HepG2 (cell line): Measurements from ENCODE around the gene PCBP4. TPM values are rescaled to one million over a fixed set of nuclear protein-coding genes. Genes with fewer than 3 reads are reported as not detected.

Experiments
- FOXO1 ChIP-seq: sonication (generic); formaldehyde crosslinking; IDR thresholded peaks from 2 replicates; pipeline ENCODE4 v1.4.0; 2020; ENCODE audit warnings: missing genetic modification reagents
- GLMP ChIP-seq: sonication (generic); formaldehyde crosslinking; IDR thresholded peaks from 2 replicates; pipeline ENCODE4 v1.9.0; 2021; ENCODE audit warnings: missing genetic modification reagents, mild to moderate bottlenecking, borderline replicate concordance
- GMEB2 ChIP-seq: IDR thresholded peaks from 2 replicates; pipeline ENCODE4 v1.6.1; 2016; ENCODE audit warnings: missing biosample characterization, missing genetic modification reagents, low read depth
- HNRNPLL ChIP-seq: fragments of 200-400 bp; formaldehyde crosslinking; IDR thresholded peaks from 2 replicates; pipeline ENCODE4 v1.6.1; 2017; ENCODE audit warnings: mild to moderate bottlenecking, low read depth, low read length; ENCODE audit not compliant: poor library complexity, severe bottlenecking
- HOXD1 ChIP-seq: sonication (generic); formaldehyde crosslinking; IDR thresholded peaks from 2 replicates; pipeline ENCODE4 v1.5.0; 2020; ENCODE audit warnings: missing genetic modification reagents
- MAFG ChIP-seq: sonication (generic); formaldehyde crosslinking; IDR thresholded peaks from 2 replicates; pipeline ENCODE4 v1.5.1; 2020; ENCODE audit warnings: mild to moderate bottlenecking, missing genetic modification reagents
- NR1H2 ChIP-seq: sonication (generic); formaldehyde crosslinking; IDR thresholded peaks from 2 replicates; pipeline ENCODE4 v1.8.1; 2022; ENCODE audit warnings: low read depth, missing genetic modification reagents, borderline replicate concordance
- PAX8 ChIP-seq: sonication (generic); formaldehyde crosslinking; IDR thresholded peaks from 2 replicates; pipeline ENCODE4 v1.8.0; 2022; ENCODE audit warnings: mild to moderate bottlenecking, missing genetic modification reagents, borderline replicate concordance
- RARA ChIP-seq: IDR thresholded peaks from 2 replicates; pipeline ENCODE4 v1.6.1; 2016; ENCODE audit warnings: missing genetic modification reagents, missing compliant biosample characterization
- SIN3A ChIP-seq: IDR thresholded peaks from 2 replicates; pipeline ENCODE4 v1.6.1; 2011; ENCODE audit warnings: low read depth, mild to moderate bottlenecking, control low read depth, low read length, borderline replicate concordance
- SIX1 ChIP-seq: sonication (generic); formaldehyde crosslinking; IDR thresholded peaks from 2 replicates; pipeline ENCODE4 v1.4.0; 2020; ENCODE audit warnings: missing genetic modification reagents, borderline replicate concordance
- SOX5 ChIP-seq: IDR thresholded peaks from 2 replicates; pipeline ENCODE4 v1.6.1; 2016; ENCODE audit warnings: borderline replicate concordance
- ZBTB49 ChIP-seq: sonication (generic); formaldehyde crosslinking; IDR thresholded peaks from 2 replicates; pipeline ENCODE4 v1.4.0; 2020; ENCODE audit warnings: missing genetic modification reagents, borderline replicate concordance
- ZFX ChIP-seq: sonication (generic); formaldehyde crosslinking; IDR thresholded peaks from 2 replicates; pipeline ENCODE4 v1.4.0; 2020; ENCODE audit warnings: mild to moderate bottlenecking, low read depth, missing genetic modification reagents, moderate library complexity
- ZMYM4 ChIP-seq: sonication (generic); formaldehyde crosslinking; IDR thresholded peaks from 2 replicates; pipeline ENCODE4 v1.8.1; 2023; ENCODE audit warnings: mild to moderate bottlenecking, missing genetic modification reagents
- ZNF143 ChIP-seq: sonication (generic); formaldehyde crosslinking; IDR thresholded peaks from 2 replicates; pipeline ENCODE4 v1.4.0; 2020; ENCODE audit warnings: missing genetic modification reagents
- ZNF253 ChIP-seq: sonication (generic); formaldehyde crosslinking; IDR thresholded peaks from 2 replicates; pipeline ENCODE4 v1.8.0; 2022; ENCODE audit warnings: mild to moderate bottlenecking, missing genetic modification reagents, borderline replicate concordance
- ZNF280B ChIP-seq: sonication (generic); formaldehyde crosslinking; IDR thresholded peaks from 2 replicates; pipeline ENCODE4 v1.5.0; 2020; ENCODE audit warnings: missing genetic modification reagents, mild to moderate bottlenecking, borderline replicate concordance
- ZNF451 ChIP-seq: sonication (generic); formaldehyde crosslinking; IDR thresholded peaks from 2 replicates; pipeline ENCODE4 v1.5.0; 2020; ENCODE audit warnings: mild to moderate bottlenecking, missing genetic modification reagents
- ZNF556 ChIP-seq: sonication (generic); formaldehyde crosslinking; IDR thresholded peaks from 2 replicates; pipeline ENCODE4 v1.4.0; 2020; ENCODE audit warnings: mild to moderate bottlenecking, missing genetic modification reagents, borderline replicate concordance
- ZNF639 ChIP-seq: conservative IDR thresholded peaks from 2 replicates; pipeline ENCODE4 v1.6.1; 2018; ENCODE audit warnings: missing genetic modification reagents
- ZNF781 ChIP-seq: sonication (generic); formaldehyde crosslinking; IDR thresholded peaks from 2 replicates; pipeline ENCODE4 v1.5.1; 2020; ENCODE audit warnings: borderline replicate concordance, mild to moderate bottlenecking, missing genetic modification reagents; ENCODE audit errors: not compliant biosample characterization
- polyA plus RNA-seq, 8 experiments: library from polyadenylated mRNA; depleted of rRNA in 3 of 8; stranded (reverse) in 7 of 8; unstranded in 1 of 8; fragments of >200 nt; fragmentation: Illumina TruSeq in 4 of 8; extraction: Trizol in 4 of 8; gene quantifications; 2 replicates each; pipeline versions ENCODE4 v1.2.1 to v1.2.3, GENCODE V29; 2011 to 2016; ENCODE audit warnings: low read depth in 4 of 8, missing spikeins in 1 of 8, mixed read lengths in 1 of 8; ENCODE audit not compliant: insufficient read depth in 1 of 8
- total RNA-seq, 5 experiments: library from RNA; depleted of rRNA; stranded (reverse); fragments of >200 nt; fragmentation: Illumina TruSeq; extraction: Trizol; gene quantifications; 2 replicates each; pipeline ENCODE4 v1.2.3, GENCODE V29; 2016; ENCODE audit warnings: low read depth in 1 of 5

The PCBP4 gene
- total and polyA plus RNA-seq, 2 of the 13 experiments (the other 11 are each of a cell fraction or from before 2014, with no cell fraction given) = 36.8 to 51.3 TPM

- TF ChIP-seq ZNF253 = no peak
- TF ChIP-seq ZFX (CRISPR knock-in tag) = peak; percentile 22; the same call in 1 of the 2 replicates
- TF ChIP-seq ZNF639 (CRISPR knock-in tag) = no peak
- no peak for TF ChIP-seq SIX1 (CRISPR knock-in tag)
- TF ChIP-seq PAX8 (CRISPR knock-in tag) = no peak
- no peak for TF ChIP-seq FOXO1 (CRISPR knock-in tag)
- TF ChIP-seq NR1H2 (CRISPR knock-in tag) = no peak
- TF ChIP-seq ZNF556 (CRISPR knock-in tag) = no peak
- no peak for TF ChIP-seq GMEB2 (CRISPR knock-in tag)
- TF ChIP-seq SOX5 (CRISPR knock-in tag) = no peak
- TF ChIP-seq ZNF280B (CRISPR knock-in tag) = no peak
- TF ChIP-seq ZNF781 (CRISPR knock-in tag) = no peak
- 0 out of 2 replicates have a peak, but pooled peaks have one; percentile 47 for TF ChIP-seq SIN3A
- TF ChIP-seq ZNF451 (CRISPR knock-in tag) = no peak
- TF ChIP-seq HOXD1 = no peak
- no peak for TF ChIP-seq GLMP
- TF ChIP-seq ZBTB49 = no peak
- no peak for TF ChIP-seq RARA (CRISPR knock-in tag)
- TF ChIP-seq ZMYM4 = no peak
- TF ChIP-seq MAFG (CRISPR knock-in tag) = no peak
- no peak for TF ChIP-seq HNRNPLL
- no peak for TF ChIP-seq ZNF143 (CRISPR knock-in tag)
These were observed 1.0 kb upstream of the PCBP4 start (continued) for GRCh38 chr3:51968170-51968775.
